Endothelial cell of umbilical vein (primary cell): ENCODE measurements around the gene PGAP6.
"Not testable (repeated sequence)": the region's sequence is repeated elsewhere in the genome, so short reads cannot be mapped to it uniquely, and the experiment has no call there.

ENCODE experiments used
- EZH2 ChIP-seq: IDR thresholded peaks from 2 replicates; pipeline ENCODE4 v1.6.1; 2012; ENCODE audit warnings: borderline replicate concordance, low read depth, mild to moderate bottlenecking, moderate library complexity, low read length, inconsistent platforms; ENCODE audit not compliant: severe bottlenecking
- FOS ChIP-seq: IDR thresholded peaks from 2 replicates; pipeline ENCODE4 v1.6.1; 2011; ENCODE audit warnings: mild to moderate bottlenecking, low read length, moderate library complexity, borderline replicate concordance; ENCODE audit not compliant: insufficient read depth
- GATA2 ChIP-seq: IDR thresholded peaks from 2 replicates; pipeline ENCODE4 v1.7.0; 2011; ENCODE audit warnings: low read depth, mild to moderate bottlenecking, moderate library complexity, mixed read lengths, low read length; ENCODE audit not compliant: insufficient read length, insufficient read depth
- MYC ChIP-seq: IDR thresholded peaks from one replicate; pipeline ENCODE4 v1.6.1; 2011; ENCODE audit warnings: mild to moderate bottlenecking, low read depth, low read length
- POLR2A ChIP-seq: IDR thresholded peaks from 2 replicates; pipeline ENCODE4 v1.6.1; 2012; ENCODE audit warnings: low read depth, mild to moderate bottlenecking, control low read depth, low read length
- POLR2AphosphoS5 ChIP-seq: IDR thresholded peaks from 2 replicates; pipeline ENCODE4 v1.6.1; 2012; ENCODE audit warnings: low read depth, mild to moderate bottlenecking, control low read depth, low read length, moderate library complexity; ENCODE audit not compliant: insufficient read depth
- TF ChIP-seq, protein P1 (sequence below), 2 donors: IDR thresholded peaks; 1 replicate in 1 of 2; 2 replicates in 1 of 2; pipeline ENCODE4 v1.5.1; 2011; ENCODE audit warnings: low read length in 2 of 2, mild to moderate bottlenecking in 2 of 2, moderate library complexity in 2 of 2, control low read depth in 1 of 2, inconsistent platforms in 1 of 2, low read depth in 1 of 2; ENCODE audit not compliant: insufficient read depth in 1 of 2; ENCODE audit errors: extremely low read depth in 1 of 2
- TF ChIP-seq, protein P2 (sequence below): IDR thresholded peaks from 2 replicates; pipeline ENCODE4 v1.6.1; 2011; ENCODE audit not compliant: insufficient read depth, insufficient read length

DNA sequence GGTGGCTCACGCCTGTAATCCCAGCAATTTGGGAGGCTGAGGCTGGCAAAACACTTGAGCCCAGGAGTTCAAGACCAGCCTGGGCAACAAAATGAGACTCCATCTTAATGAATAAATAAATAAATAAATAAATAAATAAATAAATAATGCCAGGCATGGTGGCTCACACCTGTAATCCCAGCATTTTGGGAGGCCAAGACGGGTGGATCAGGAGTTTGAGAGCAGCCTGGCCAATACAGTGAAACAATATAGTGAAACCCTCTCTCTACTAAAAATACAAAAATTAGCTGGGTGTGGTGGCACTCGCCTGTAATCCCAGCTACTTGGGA is 33.4 kb upstream of the PGAP6 start:
- TF ChIP-seq, protein P1, sequence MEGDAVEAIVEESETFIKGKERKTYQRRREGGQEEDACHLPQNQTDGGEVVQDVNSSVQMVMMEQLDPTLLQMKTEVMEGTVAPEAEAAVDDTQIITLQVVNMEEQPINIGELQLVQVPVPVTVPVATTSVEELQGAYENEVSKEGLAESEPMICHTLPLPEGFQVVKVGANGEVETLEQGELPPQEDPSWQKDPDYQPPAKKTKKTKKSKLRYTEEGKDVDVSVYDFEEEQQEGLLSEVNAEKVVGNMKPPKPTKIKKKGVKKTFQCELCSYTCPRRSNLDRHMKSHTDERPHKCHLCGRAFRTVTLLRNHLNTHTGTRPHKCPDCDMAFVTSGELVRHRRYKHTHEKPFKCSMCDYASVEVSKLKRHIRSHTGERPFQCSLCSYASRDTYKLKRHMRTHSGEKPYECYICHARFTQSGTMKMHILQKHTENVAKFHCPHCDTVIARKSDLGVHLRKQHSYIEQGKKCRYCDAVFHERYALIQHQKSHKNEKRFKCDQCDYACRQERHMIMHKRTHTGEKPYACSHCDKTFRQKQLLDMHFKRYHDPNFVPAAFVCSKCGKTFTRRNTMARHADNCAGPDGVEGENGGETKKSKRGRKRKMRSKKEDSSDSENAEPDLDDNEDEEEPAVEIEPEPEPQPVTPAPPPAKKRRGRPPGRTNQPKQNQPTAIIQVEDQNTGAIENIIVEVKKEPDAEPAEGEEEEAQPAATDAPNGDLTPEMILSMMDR (IDR thresholded peaks at IDR 0.05; ENCODE audit: extremely low read depth in 1 of 2, insufficient read depth in 1 of 2, low read depth in 1 of 2, low read length in 2 of 2) = not testable (repeated sequence)
- TF ChIP-seq MYC, POLR2A, EZH2, POLR2AphosphoS5, GATA2, FOS: not testable (repeated sequence)
- TF ChIP-seq, protein P2, sequence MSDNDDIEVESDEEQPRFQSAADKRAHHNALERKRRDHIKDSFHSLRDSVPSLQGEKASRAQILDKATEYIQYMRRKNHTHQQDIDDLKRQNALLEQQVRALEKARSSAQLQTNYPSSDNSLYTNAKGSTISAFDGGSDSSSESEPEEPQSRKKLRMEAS = not testable (repeated sequence)
